ENCODE data around the gene CLEC5A. TPM values are rescaled to one million over a fixed set of nuclear protein-coding genes. Genes with fewer than 3 reads are reported as not detected.

CLEC5A gene
- polyA plus RNA-seq, 1 donor (not counting 4 experiments of a cell fraction or from before 2014, with no cell fraction given) = 0.05 TPM

DNA sequence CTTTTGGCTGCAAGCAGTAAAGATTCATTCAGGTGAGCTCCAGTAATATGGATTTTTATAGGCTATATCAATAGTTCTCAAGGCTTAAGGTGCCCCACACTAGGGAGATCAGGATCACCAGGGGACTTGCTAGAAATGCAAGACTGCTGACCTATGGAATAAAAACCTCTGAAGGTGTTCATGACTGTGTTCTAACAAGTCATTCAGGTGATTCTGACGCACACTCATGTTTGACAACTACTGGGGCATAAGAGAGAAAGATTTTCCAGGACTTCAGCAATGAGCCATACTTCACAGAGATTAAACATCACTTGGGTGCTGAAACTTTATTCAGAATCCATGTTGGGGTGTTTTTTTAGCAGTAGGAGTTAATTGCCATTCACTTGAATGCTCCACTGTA lies 31.6 kb upstream of the CLEC5A start:
- dilution Hi-C loops (cut with MboI; ENCODE audit: extremely low pct_ligation_motif_present, low sequenced_read_pairs) = no loop called here
- no peak overlapping the region for H3K4me2 ChIP-seq (ENCODE audit: control insufficient read depth, extremely low read depth, insufficient read depth, low read depth, low read length)
- TF ChIP-seq, protein P1, sequence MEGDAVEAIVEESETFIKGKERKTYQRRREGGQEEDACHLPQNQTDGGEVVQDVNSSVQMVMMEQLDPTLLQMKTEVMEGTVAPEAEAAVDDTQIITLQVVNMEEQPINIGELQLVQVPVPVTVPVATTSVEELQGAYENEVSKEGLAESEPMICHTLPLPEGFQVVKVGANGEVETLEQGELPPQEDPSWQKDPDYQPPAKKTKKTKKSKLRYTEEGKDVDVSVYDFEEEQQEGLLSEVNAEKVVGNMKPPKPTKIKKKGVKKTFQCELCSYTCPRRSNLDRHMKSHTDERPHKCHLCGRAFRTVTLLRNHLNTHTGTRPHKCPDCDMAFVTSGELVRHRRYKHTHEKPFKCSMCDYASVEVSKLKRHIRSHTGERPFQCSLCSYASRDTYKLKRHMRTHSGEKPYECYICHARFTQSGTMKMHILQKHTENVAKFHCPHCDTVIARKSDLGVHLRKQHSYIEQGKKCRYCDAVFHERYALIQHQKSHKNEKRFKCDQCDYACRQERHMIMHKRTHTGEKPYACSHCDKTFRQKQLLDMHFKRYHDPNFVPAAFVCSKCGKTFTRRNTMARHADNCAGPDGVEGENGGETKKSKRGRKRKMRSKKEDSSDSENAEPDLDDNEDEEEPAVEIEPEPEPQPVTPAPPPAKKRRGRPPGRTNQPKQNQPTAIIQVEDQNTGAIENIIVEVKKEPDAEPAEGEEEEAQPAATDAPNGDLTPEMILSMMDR (optimal IDR thresholded peaks at IDR 0.05 in 1 of 3, IDR thresholded peaks at IDR 0.05 in 1 of 3, conservative IDR thresholded peaks at IDR 0.05 in 1 of 3; ENCODE audit: extremely low read depth in 1 of 3, insufficient read depth in 2 of 3, low read length in 3 of 3) = no peak
- no peak for TF ChIP-seq EZH2 (IDR thresholded peaks at IDR 0.05; ENCODE audit: low read length)
- H3K4me3 ChIP-seq (ENCODE audit: control insufficient read depth in 2 of 3, extremely low read depth in 1 of 3, insufficient read depth in 2 of 3, low read depth in 1 of 3, low read length in 3 of 3) = no peak overlapping the region
- H3K27ac ChIP-seq (ENCODE audit: control insufficient read depth, insufficient read depth, low read length) = no peak overlapping the region
- H2AFZ ChIP-seq (ENCODE audit: control insufficient read depth, low read length) = no peak overlapping the region
- H3K9me3 ChIP-seq (ENCODE audit: control insufficient read depth, low read depth, low read length) = no peaks in the 10 kb centered on the region
- H3K9me1 ChIP-seq (ENCODE audit: control insufficient read depth, extremely low read depth, insufficient read depth, low read length) = no peaks in the 10 kb centered on the region
- no peak overlapping the region for H3K9ac ChIP-seq (ENCODE audit: control insufficient read depth, extremely low read depth, insufficient read depth, low read length)
- H3K79me2 ChIP-seq (ENCODE audit: control insufficient read depth, insufficient read depth, low read length) = no peaks in the 10 kb centered on the region
- H3K36me3 ChIP-seq (ENCODE audit: control insufficient read depth in 2 of 2, extremely low read depth in 1 of 2, insufficient read depth in 2 of 2, low read length in 2 of 2) = no peaks in the 10 kb centered on the region
- H3K4me1 ChIP-seq (ENCODE audit: control insufficient read depth, extremely low read depth, insufficient read depth, low read length) = peaks cover 12% of the 10 kb centered on the region
- H3K27me3 ChIP-seq (ENCODE audit: control insufficient read depth, extremely low read depth, insufficient read depth, low read length) = no peaks in the 10 kb centered on the region
- H4K20me1 ChIP-seq (ENCODE audit: control insufficient read depth, extremely low read depth, insufficient read depth, low read length) = no peaks in the 10 kb centered on the region
- FAIRE-seq (no peak), DNase-seq (ENCODE audit: low read depth, low spot score) (no peak)

DNA sequence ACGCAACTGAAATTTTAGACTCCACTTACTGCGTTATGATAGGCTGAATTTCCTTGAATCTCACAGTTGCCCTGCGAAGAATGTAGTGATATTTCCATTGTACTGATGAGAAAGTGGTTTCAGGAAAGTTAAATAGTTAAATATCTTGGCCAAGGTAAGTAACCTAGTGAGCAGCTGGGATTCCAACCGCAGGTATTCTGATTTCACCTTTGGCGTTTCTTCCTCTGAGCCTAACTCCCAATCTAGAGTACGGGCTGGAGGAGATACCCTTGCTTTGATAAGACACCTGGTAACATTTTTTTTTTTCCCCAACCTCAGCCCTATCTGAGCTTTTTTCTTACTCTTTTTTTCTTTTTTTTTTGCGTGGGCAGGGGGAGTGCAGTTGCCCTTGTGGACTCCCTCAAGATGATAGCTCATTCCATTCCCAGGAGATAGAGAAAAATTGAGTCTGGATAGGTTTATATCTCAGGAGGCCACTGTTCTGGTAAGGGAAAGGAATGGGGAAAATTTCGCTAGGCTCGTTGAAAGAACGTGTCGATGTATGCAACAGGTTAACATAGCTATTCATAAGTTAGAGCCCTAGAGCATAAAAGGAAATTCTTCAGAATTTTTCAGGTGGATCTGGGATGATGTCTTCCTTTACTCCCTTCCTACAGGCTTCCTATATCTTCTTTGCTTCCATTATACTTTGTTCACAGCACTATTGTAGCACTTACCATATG lies 29.9 kb upstream of the CLEC5A start:
- H3K4me3 ChIP-seq (ENCODE audit: control insufficient read depth in 2 of 3, extremely low read depth in 1 of 3, insufficient read depth in 2 of 3, low read depth in 1 of 3, low read length in 3 of 3) = peak overlapping the region in 2 of 3 experiments; percentile 43 to 56
- no peak for DNase-seq (ENCODE audit: low read depth, low spot score)
- dilution Hi-C loops (cut with MboI; ENCODE audit: extremely low pct_ligation_motif_present, low sequenced_read_pairs) = no loop called here
- no peaks in the 10 kb centered on the region for H3K9me1 ChIP-seq (ENCODE audit: control insufficient read depth, extremely low read depth, insufficient read depth, low read length)
- no peak for TF ChIP-seq EZH2 (IDR thresholded peaks at IDR 0.05; ENCODE audit: low read length)
- TF ChIP-seq, protein P1 (optimal IDR thresholded peaks at IDR 0.05 in 1 of 3, IDR thresholded peaks at IDR 0.05 in 1 of 3, conservative IDR thresholded peaks at IDR 0.05 in 1 of 3; ENCODE audit: extremely low read depth in 1 of 3, insufficient read depth in 2 of 3, low read length in 3 of 3) = no peak
- peak overlapping the region; percentile 82 for H3K4me2 ChIP-seq (ENCODE audit: control insufficient read depth, extremely low read depth, insufficient read depth, low read depth, low read length)
- H3K9me3 ChIP-seq (ENCODE audit: control insufficient read depth, low read depth, low read length) = no peaks in the 10 kb centered on the region
- H3K27ac ChIP-seq (ENCODE audit: control insufficient read depth, insufficient read depth, low read length) = peak overlapping the region; percentile 24
- peaks cover 12% of the 10 kb centered on the region for H3K4me1 ChIP-seq (ENCODE audit: control insufficient read depth, extremely low read depth, insufficient read depth, low read length)
- H4K20me1 ChIP-seq (ENCODE audit: control insufficient read depth, extremely low read depth, insufficient read depth, low read length) = no peaks in the 10 kb centered on the region
- H2AFZ ChIP-seq (ENCODE audit: control insufficient read depth, low read length) = peak overlapping the region; percentile 96
- peak overlapping the region; percentile 33 for H3K9ac ChIP-seq (ENCODE audit: control insufficient read depth, extremely low read depth, insufficient read depth, low read length)
- FAIRE-seq = no peak
- no peaks in the 10 kb centered on the region for H3K36me3 ChIP-seq (ENCODE audit: control insufficient read depth in 2 of 2, extremely low read depth in 1 of 2, insufficient read depth in 2 of 2, low read length in 2 of 2)
- H3K79me2 ChIP-seq (ENCODE audit: control insufficient read depth, insufficient read depth, low read length) = no peaks in the 10 kb centered on the region
- no peaks in the 10 kb centered on the region for H3K27me3 ChIP-seq (ENCODE audit: control insufficient read depth, extremely low read depth, insufficient read depth, low read length)
